OCI-LY7 (cell line): ENCODE data around the gene PLA2G2E.

ENCODE experiments used
- CTCF ChIP-seq: fragments of 200-600 bp; sonication (generic); conservative IDR thresholded peaks from 2 replicates; pipeline ENCODE4 v1.5.1; 2014; ENCODE audit warnings: mild to moderate bottlenecking, antibody characterized with exemption, low read length, moderate library complexity, mixed read lengths
- EZH2phosphoT487 ChIP-seq: fragments of 200-600 bp; sonication (generic); IDR thresholded peaks from 2 replicates; pipeline ENCODE4 v1.6.1; 2018; ENCODE audit warnings: low read depth, borderline replicate concordance, mild to moderate bottlenecking, mixed run types, antibody characterized with exemption, low read length, moderate library complexity, mixed read lengths

GRCh38 chr1:19926296-19927129 is 3.1 kb upstream of the PLA2G2E start:
- TF ChIP-seq CTCF (no peak), EZH2phosphoT487 (no peak)
